IMR-90 (cell line): ENCODE data around the gene POGLUT2. TPM values are rescaled to one million over a fixed set of nuclear protein-coding genes. Genes with fewer than 3 reads are reported as not detected.

ENCODE experiments used
- ATAC-seq: fragments of 200-7000 bp; cut with Tn5 transposase; 2 replicates; pipeline ENCODE4 v1.9.1; 2020; ENCODE audit warnings: low read depth, mild to moderate bottlenecking, moderate library complexity
- BruUV-seq: library from RNA; stranded (reverse); fragments of 400-500 nt; replicated peaks from 2 replicates; lab custom pipeline; 2021; lab: Mats Ljungman, UMichigan
- CTCF ChIA-PET: fragments of 300-600 bp; formaldehyde crosslinking; extraction: SDS; loops from one replicate; lab custom pipeline; 2021; ENCODE audit warnings: antibody characterized with exemption; lab: Yijun Ruan, JAX
- POLR2A ChIA-PET: fragments of 300-600 bp; sonication (Branson Sonifier 250); formaldehyde crosslinking; loops from one replicate; lab custom pipeline; 2022; ENCODE audit warnings: antibody characterized with exemption; ENCODE audit not compliant: unreplicated experiment; lab: Charles Lee
- DNase-seq: peaks from one replicate; pipeline ENCODE4 v3.0.0; 2013
- H2AFZ ChIP-seq: replicated peaks from 2 replicates; pipeline ENCODE3; 2013; ENCODE audit warnings: low read length, mild to moderate bottlenecking; ENCODE audit not compliant: poor library complexity
- H2AK5ac ChIP-seq: 2 replicates; pipeline ENCODE4 v1.6.1; 2013; ENCODE audit warnings: low read depth, low read length, inconsistent platforms
- H2AK9ac ChIP-seq: replicated peaks from 2 replicates; pipeline ENCODE3; 2013; ENCODE audit warnings: mild to moderate bottlenecking, low read depth, low read length, moderate library complexity; ENCODE audit not compliant: poor library complexity
- H2BK120ac ChIP-seq: 2 replicates; pipeline ENCODE4 v1.6.1; 2013; ENCODE audit warnings: low read depth, low read length, inconsistent platforms
- H2BK15ac ChIP-seq: 3 replicates; pipeline ENCODE4 v1.6.1; 2013; ENCODE audit warnings: low read depth, low read length, inconsistent platforms
- H2BK20ac ChIP-seq: 2 replicates; pipeline ENCODE4 v1.6.1; 2013; ENCODE audit warnings: low read depth, mild to moderate bottlenecking, inconsistent platforms, low read length, moderate library complexity
- H2BK5ac ChIP-seq: 2 replicates; pipeline ENCODE4 v1.6.1; 2013; ENCODE audit warnings: mild to moderate bottlenecking, low read depth, low read length, inconsistent platforms; ENCODE audit not compliant: poor library complexity, severe bottlenecking
- H3K14ac ChIP-seq: replicated peaks from 2 replicates; pipeline ENCODE4 v1.6.1; 2013; ENCODE audit warnings: low read depth, low read length, inconsistent platforms
- H3K18ac ChIP-seq: 2 replicates; pipeline ENCODE4 v1.6.1; 2013; ENCODE audit warnings: low read depth, low read length, control low read depth
- H3K23ac ChIP-seq: 2 replicates; pipeline ENCODE4 v1.6.1; 2013; ENCODE audit warnings: low read depth, low read length, inconsistent platforms
- H3K27ac ChIP-seq: 2 replicates; pipeline ENCODE4 v1.5.1; 2013; ENCODE audit warnings: mild to moderate bottlenecking, control low read depth, low read length; ENCODE audit not compliant: insufficient read depth
- H3K27me3 ChIP-seq: 2 replicates; pipeline ENCODE4 v1.6.1; 2013; ENCODE audit warnings: low read length; ENCODE audit not compliant: control insufficient read depth, insufficient read depth
- H3K36me3 ChIP-seq: 2 replicates; pipeline ENCODE4 v1.6.1; 2013; ENCODE audit warnings: low read length, mixed read lengths; ENCODE audit not compliant: control insufficient read depth, insufficient read depth
- H3K4ac ChIP-seq: 2 replicates; pipeline ENCODE4 v1.6.1; 2013; ENCODE audit warnings: low read depth, low read length, inconsistent platforms
- H3K4me1 ChIP-seq: 2 replicates; pipeline ENCODE4 v1.6.1; 2013; ENCODE audit warnings: low read length, mixed read lengths; ENCODE audit not compliant: control insufficient read depth, insufficient read depth
- H3K4me2 ChIP-seq: 2 replicates; pipeline ENCODE4 v1.6.1; 2013; ENCODE audit warnings: low read depth, mild to moderate bottlenecking, control low read depth, low read length, moderate library complexity
- H3K4me3 ChIP-seq: 2 replicates; pipeline ENCODE4 v1.5.1; 2013; ENCODE audit warnings: low read depth, mild to moderate bottlenecking, control low read depth, low read length, moderate library complexity; ENCODE audit not compliant: insufficient read depth
- H3K56ac ChIP-seq: 2 replicates; pipeline ENCODE4 v1.6.1; 2013; ENCODE audit warnings: low read length, inconsistent platforms; ENCODE audit not compliant: insufficient read depth; ENCODE audit errors: extremely low read depth
- H3K79me1 ChIP-seq, 2 experiments: 2 replicates each; pipeline ENCODE4 v1.6.1; 2013; ENCODE audit warnings: low read length in 2 of 2, inconsistent platforms in 1 of 2, low read depth in 1 of 2
- H3K9ac ChIP-seq: 2 replicates; pipeline ENCODE4 v1.6.1; 2013; ENCODE audit warnings: low read depth, low read length, control low read depth
- H3K9me1 ChIP-seq: 2 replicates; pipeline ENCODE4 v1.6.1; 2013; ENCODE audit warnings: low read length, inconsistent platforms; ENCODE audit not compliant: insufficient read depth
- H3K9me3 ChIP-seq: 2 replicates; pipeline ENCODE4 v1.6.1; 2013; ENCODE audit warnings: low read length; ENCODE audit not compliant: control insufficient read depth, insufficient read depth
- H4K20me1 ChIP-seq: 2 replicates; pipeline ENCODE4 v1.6.1; 2013; ENCODE audit warnings: low read length, inconsistent platforms; ENCODE audit not compliant: insufficient read depth
- H4K5ac ChIP-seq: 2 replicates; pipeline ENCODE4 v1.6.1; 2013; ENCODE audit warnings: mild to moderate bottlenecking, low read depth, low read length, control low read depth
- H4K8ac ChIP-seq, 2 experiments: 2 replicates each; pipeline ENCODE4 v1.6.1; 2013; ENCODE audit warnings: low read depth in 2 of 2, low read length in 2 of 2, control low read depth in 1 of 2, inconsistent platforms in 1 of 2
- H4K91ac ChIP-seq: 2 replicates; pipeline ENCODE4 v1.6.1; 2013; ENCODE audit warnings: low read depth, low read length, inconsistent platforms; ENCODE audit not compliant: insufficient read depth
- BHLHE40 ChIP-seq: fragments of 150-350 bp; IDR thresholded peaks from 2 replicates; pipeline ENCODE4 v1.6.1; 2016; ENCODE audit warnings: mild to moderate bottlenecking, low read depth, low read length
- CEBPB ChIP-seq: IDR thresholded peaks from 2 replicates; pipeline ENCODE4 v1.6.1; 2012; ENCODE audit warnings: low read depth, low read length, improper control_type of control experiment
- CHD1 ChIP-seq: IDR thresholded peaks from 2 replicates; pipeline ENCODE4 v1.6.1; 2012; ENCODE audit warnings: low read depth, low read length, improper control_type of control experiment
- FOS ChIP-seq: fragments of 150-350 bp; IDR thresholded peaks from 2 replicates; pipeline ENCODE4 v1.6.1; 2016; ENCODE audit warnings: low read depth, low read length
- MAFK ChIP-seq: IDR thresholded peaks from 2 replicates; pipeline ENCODE4 v1.6.1; 2012; ENCODE audit warnings: low read depth, low read length, improper control_type of control experiment
- MXI1 ChIP-seq: IDR thresholded peaks from 2 replicates; pipeline ENCODE4 v1.6.1; 2012; ENCODE audit warnings: low read depth, mild to moderate bottlenecking, low read length, moderate library complexity, borderline replicate concordance
- NFE2L2 ChIP-seq: fragments of 150-350 bp; IDR thresholded peaks from 2 replicates; pipeline ENCODE4 v1.6.1; 2016; ENCODE audit warnings: low read depth, mild to moderate bottlenecking, low read length
- POLR2A ChIP-seq: IDR thresholded peaks from 2 replicates; pipeline ENCODE4 v1.6.1; 2012; ENCODE audit warnings: mild to moderate bottlenecking, low read depth, low read length
- RAD21 ChIP-seq: IDR thresholded peaks from 2 replicates; pipeline ENCODE4 v1.6.1; 2012; ENCODE audit warnings: low read length, improper control_type of control experiment
- RCOR1 ChIP-seq: IDR thresholded peaks from 2 replicates; pipeline ENCODE4 v1.6.1; 2012; ENCODE audit warnings: mild to moderate bottlenecking, low read length, improper control_type of control experiment; ENCODE audit not compliant: insufficient replicate concordance
- RFX5 ChIP-seq: IDR thresholded peaks from 2 replicates; pipeline ENCODE4 v1.8.0; 2012; ENCODE audit warnings: low read depth, mild to moderate bottlenecking, low read length, moderate library complexity
- SMC3 ChIP-seq: fragments of 150-350 bp; IDR thresholded peaks from 2 replicates; pipeline ENCODE4 v1.6.1; 2016; ENCODE audit warnings: low read depth, mild to moderate bottlenecking, antibody characterized with exemption, low read length, moderate library complexity
- WGBS, 2 experiments: methylation state at CpG; one replicate each; pipeline versions ENCODE4 v1.1.5 to v1.1.7; 2013; ENCODE audit warnings: missing lambda C conversion rate in 2 of 2; ENCODE audit not compliant: insufficient read length in 1 of 2; ENCODE audit errors: extremely low coverage in 2 of 2; 5-methylcytosine and 5-hydroxymethylcytosine counted together
- dilution Hi-C: fragments of 300-500 bp; cut with HindIII; formaldehyde crosslinking; loops from one replicate; pipeline ENCODE4 v1.14.3; 2018; ENCODE audit warnings: low sequenced_read_pairs; ENCODE audit not compliant: unreplicated experiment
- in situ Hi-C: fragments of 300-500 bp; cut with MboI; formaldehyde crosslinking; loops from 3 replicates; pipeline ENCODE4 v1.14.3; 2019; ENCODE audit warnings: low sequenced_read_pairs, inconsistent platforms, mixed read lengths
- intact Hi-C: fragments of 100-400 bp; cut with micrococcal nuclease; formaldehyde crosslinking; loops from 2 replicates; pipeline ENCODE4 v1.10.0; 2022
- polyA plus RNA-seq, 3 experiments: library from polyadenylated mRNA; depleted of rRNA; stranded (reverse); fragments of >200 nt; gene quantifications; 2 replicates each; pipeline ENCODE4 v1.2.3, GENCODE V29; 2012; ENCODE audit warnings: low replicate concordance in 1 of 3
- total RNA-seq: library from RNA; depleted of rRNA; stranded (reverse); fragments of >200 nt; gene quantifications from 2 replicates; pipeline ENCODE4 v1.2.3, GENCODE V29; 2012
- TF ChIP-seq, protein P1 (sequence below): conservative IDR thresholded peaks from 2 replicates; pipeline ENCODE4 v1.5.1; 2012; ENCODE audit warnings: mild to moderate bottlenecking, low read depth, low read length, improper control_type of control experiment
- TF ChIP-seq, protein P2 (sequence below): fragments of 150-350 bp; IDR thresholded peaks from 2 replicates; pipeline ENCODE4 v1.6.1; 2017; ENCODE audit warnings: mild to moderate bottlenecking, antibody characterized with exemption, low read length, low read depth
- TF ChIP-seq, protein P3 (sequence below): fragments of 150-350 bp; IDR thresholded peaks from 2 replicates; pipeline ENCODE4 v1.6.1; 2016; ENCODE audit warnings: low read depth, mild to moderate bottlenecking, low read length, moderate library complexity, borderline replicate concordance

The POGLUT2 gene
- total and polyA plus RNA-seq, 2 of the 4 experiments (the other 2 are of a cell fraction): 10.6 to 14.3 TPM

DNA sequence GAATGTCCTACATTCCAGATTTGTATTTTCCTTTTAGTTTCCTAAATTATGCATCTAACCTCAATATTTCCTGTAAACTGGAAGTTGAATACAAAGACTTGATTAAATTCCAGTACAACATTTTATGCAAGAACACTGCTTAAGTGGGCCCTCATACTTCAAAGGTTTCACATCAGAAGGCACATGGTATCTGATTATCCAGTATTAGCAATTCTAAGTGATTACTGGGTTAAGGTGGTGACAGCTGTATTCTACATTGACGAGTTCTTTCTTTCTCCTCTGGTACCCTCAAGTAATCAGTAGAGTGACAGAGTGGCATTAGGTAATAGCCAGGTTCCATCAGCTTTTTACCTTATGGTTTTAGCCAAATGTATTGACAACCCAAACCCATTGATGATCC, 18.5 kb upstream of the POGLUT2 start:
- Histone ChIP-seq H3K27me3 (no peaks in the 10 kb centered on the region), H4K20me1 (no peaks in the 10 kb centered on the region), H2AK9ac (no peak overlapping the region), H3K4me3 (no peak overlapping the region), H3K23ac (no peak overlapping the region), H2AFZ (no peak overlapping the region), H3K36me3 (peaks cover 9% of the 10 kb centered on the region), H3K9me3 (no peaks in the 10 kb centered on the region), H3K27ac (no peak overlapping the region), H3K4me1 (peaks cover 4% of the 10 kb centered on the region), H2BK5ac (no peak overlapping the region), H3K18ac (no peak overlapping the region), H3K9me1 (peaks cover 9% of the 10 kb centered on the region; the same call in 1 of the 2 replicates), H3K79me1 (peaks cover 21 to 34% of the 10 kb centered on the region in 2 experiments), H3K4me2 (no peak overlapping the region), H3K9ac (no peak overlapping the region), H4K8ac (no peak overlapping the region), H2BK120ac (no peak overlapping the region), H2BK15ac (no peak overlapping the region), H2AK5ac (no peak overlapping the region), H4K91ac (no peak overlapping the region), H2BK20ac (no peak overlapping the region), H3K56ac (no peak overlapping the region), H3K4ac (no peak overlapping the region), H4K5ac (no peak overlapping the region), H3K14ac (no peak overlapping the region)
- ATAC-seq (no peak), DNase-seq (no peak)
- no TSS peak for BruUV-seq
- ChIA-PET CTCF (no interaction called here), POLR2A (no interaction called here)
- dilution Hi-C loops (no loop called here), in situ Hi-C loops (no loop called here), intact Hi-C loops (no loop called here)
- TF ChIP-seq CHD1 (no peak), RCOR1 (no peak), MAFK (no peak), MXI1 (no peak), BHLHE40 (no peak), POLR2A (no peak), FOS (no peak), NFE2L2 (no peak), SMC3 (no peak), CEBPB (no peak), RFX5 (no peak), RAD21 (no peak)
- TF ChIP-seq, protein P1, sequence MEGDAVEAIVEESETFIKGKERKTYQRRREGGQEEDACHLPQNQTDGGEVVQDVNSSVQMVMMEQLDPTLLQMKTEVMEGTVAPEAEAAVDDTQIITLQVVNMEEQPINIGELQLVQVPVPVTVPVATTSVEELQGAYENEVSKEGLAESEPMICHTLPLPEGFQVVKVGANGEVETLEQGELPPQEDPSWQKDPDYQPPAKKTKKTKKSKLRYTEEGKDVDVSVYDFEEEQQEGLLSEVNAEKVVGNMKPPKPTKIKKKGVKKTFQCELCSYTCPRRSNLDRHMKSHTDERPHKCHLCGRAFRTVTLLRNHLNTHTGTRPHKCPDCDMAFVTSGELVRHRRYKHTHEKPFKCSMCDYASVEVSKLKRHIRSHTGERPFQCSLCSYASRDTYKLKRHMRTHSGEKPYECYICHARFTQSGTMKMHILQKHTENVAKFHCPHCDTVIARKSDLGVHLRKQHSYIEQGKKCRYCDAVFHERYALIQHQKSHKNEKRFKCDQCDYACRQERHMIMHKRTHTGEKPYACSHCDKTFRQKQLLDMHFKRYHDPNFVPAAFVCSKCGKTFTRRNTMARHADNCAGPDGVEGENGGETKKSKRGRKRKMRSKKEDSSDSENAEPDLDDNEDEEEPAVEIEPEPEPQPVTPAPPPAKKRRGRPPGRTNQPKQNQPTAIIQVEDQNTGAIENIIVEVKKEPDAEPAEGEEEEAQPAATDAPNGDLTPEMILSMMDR: no peak
- TF ChIP-seq, protein P2, sequence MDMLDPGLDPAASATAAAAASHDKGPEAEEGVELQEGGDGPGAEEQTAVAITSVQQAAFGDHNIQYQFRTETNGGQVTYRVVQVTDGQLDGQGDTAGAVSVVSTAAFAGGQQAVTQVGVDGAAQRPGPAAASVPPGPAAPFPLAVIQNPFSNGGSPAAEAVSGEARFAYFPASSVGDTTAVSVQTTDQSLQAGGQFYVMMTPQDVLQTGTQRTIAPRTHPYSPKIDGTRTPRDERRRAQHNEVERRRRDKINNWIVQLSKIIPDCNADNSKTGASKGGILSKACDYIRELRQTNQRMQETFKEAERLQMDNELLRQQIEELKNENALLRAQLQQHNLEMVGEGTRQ: no peak
- TF ChIP-seq, protein P3, sequence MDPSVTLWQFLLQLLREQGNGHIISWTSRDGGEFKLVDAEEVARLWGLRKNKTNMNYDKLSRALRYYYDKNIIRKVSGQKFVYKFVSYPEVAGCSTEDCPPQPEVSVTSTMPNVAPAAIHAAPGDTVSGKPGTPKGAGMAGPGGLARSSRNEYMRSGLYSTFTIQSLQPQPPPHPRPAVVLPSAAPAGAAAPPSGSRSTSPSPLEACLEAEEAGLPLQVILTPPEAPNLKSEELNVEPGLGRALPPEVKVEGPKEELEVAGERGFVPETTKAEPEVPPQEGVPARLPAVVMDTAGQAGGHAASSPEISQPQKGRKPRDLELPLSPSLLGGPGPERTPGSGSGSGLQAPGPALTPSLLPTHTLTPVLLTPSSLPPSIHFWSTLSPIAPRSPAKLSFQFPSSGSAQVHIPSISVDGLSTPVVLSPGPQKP: no peak
- WGBS, 2 experiments: no CpG with 5 or more reads among the region's 1 CpG
